Cardiac fibroblast (primary cell): Measurements from ENCODE around the gene ATG10.

Source experiments
- DNase-seq, 2 donors: peaks; one replicate each; pipeline versions ENCODE4 v3.0.0 to v3.0.0-alpha.2; 2010; ENCODE audit warnings: low read depth in 2 of 2
- H3K4me3 ChIP-seq, 2 donors: replicated peaks in 1 of 2; 1 replicate in 1 of 2; 2 replicates in 1 of 2; pipeline ENCODE4 v1.5.1; 2011; ENCODE audit warnings: low read depth in 2 of 2, low read length in 2 of 2, mild to moderate bottlenecking in 2 of 2, moderate library complexity in 1 of 2
- CTCF ChIP-seq: IDR thresholded peaks from one replicate; pipeline ENCODE4 v1.5.1; 2011; ENCODE audit warnings: low read depth, mild to moderate bottlenecking, low read length, inconsistent platforms

The ATG10 gene

GRCh38 chr5:82142217-82142841 lies 170.5 kb downstream of the ATG10 start:
- TF ChIP-seq CTCF = no peak

GRCh38 chr5:82142928-82143577 lies 171.2 kb downstream of the ATG10 start:
- no peak overlapping the region for H3K4me3 ChIP-seq
- no peak for TF ChIP-seq CTCF
- DNase-seq = no peak

More at GRCh38 chr5:82142217-82142841, 170.5 kb downstream of the ATG10 start:
- DNase-seq = no peak
- no peak overlapping the region for H3K4me3 ChIP-seq

GRCh38 chr5:82147860-82148573 lies 176.2 kb downstream of the ATG10 start:
- no peak for TF ChIP-seq CTCF
- no peak overlapping the region for H3K4me3 ChIP-seq
- DNase-seq = peak; percentile 82 to 92

GRCh38 chr5:82149434-82149833 lies 177.6 kb downstream of the ATG10 start:
- DNase-seq = no peak
- H3K4me3 ChIP-seq = no peak overlapping the region
- TF ChIP-seq CTCF = no peak

- DNase-seq = no peak
- H3K4me3 ChIP-seq = no peak overlapping the region
- TF ChIP-seq CTCF = no peak
Observed at GRCh38 chr5:82150559-82150958, 178.7 kb downstream of the ATG10 start.

GRCh38 chr5:82151204-82151603 lies 179.4 kb downstream of the ATG10 start:
- DNase-seq = no peak
- TF ChIP-seq CTCF = no peak
- no peak overlapping the region for H3K4me3 ChIP-seq
